Brain microvascular endothelial cell (primary cell): ENCODE data around the gene MOB3A.

Experiments
- DNase-seq: peaks from one replicate; pipeline ENCODE4 v3.0.0-alpha.2; 2020
- H3K27ac ChIP-seq: fragments of 250-450 bp; sonication (Bioruptor Pico); 2 replicates; pipeline ENCODE4 v1.5.1; 2020; ENCODE audit warnings: mild to moderate bottlenecking, moderate library complexity
- H3K27me3 ChIP-seq: fragments of 250-450 bp; sonication (Bioruptor Pico); replicated peaks from 2 replicates; pipeline ENCODE4 v1.5.1; 2020; ENCODE audit warnings: mild to moderate bottlenecking
- H3K36me3 ChIP-seq: fragments of 250-450 bp; sonication (Bioruptor Pico); replicated peaks from 2 replicates; pipeline ENCODE4 v1.5.1; 2020; ENCODE audit warnings: mild to moderate bottlenecking
- H3K4me3 ChIP-seq: 2 replicates; pipeline ENCODE4 v1.5.1; 2011; ENCODE audit warnings: low read depth, mild to moderate bottlenecking, control low read depth, low read length, moderate library complexity
- CTCF ChIP-seq: IDR thresholded peaks from 2 replicates; pipeline ENCODE4 v1.5.1; 2011; ENCODE audit warnings: low read depth, mild to moderate bottlenecking, moderate library complexity, low read length, control low read depth, inconsistent platforms; ENCODE audit errors: missing control alignments
- in situ Hi-C: cut with HindIII; loops from 2 replicates; pipeline ENCODE4 v1.10.0; 2017; ENCODE audit warnings: low sequenced_read_pairs, low pct_ligation_motif_present

Gene MOB3A

GRCh38 chr19:2081873-2082810, 14.0 kb downstream of the MOB3A start:
- H3K27ac ChIP-seq, result no peak overlapping the region
- in situ Hi-C loops, result no loop called here
- H3K4me3 ChIP-seq, result no peak overlapping the region
- no peaks in the 10 kb centered on the region for H3K27me3 ChIP-seq
- no peak for TF ChIP-seq CTCF
- DNase-seq, result no peak
- H3K36me3 ChIP-seq, result peaks cover 35% of the 10 kb centered on the region

DNA sequence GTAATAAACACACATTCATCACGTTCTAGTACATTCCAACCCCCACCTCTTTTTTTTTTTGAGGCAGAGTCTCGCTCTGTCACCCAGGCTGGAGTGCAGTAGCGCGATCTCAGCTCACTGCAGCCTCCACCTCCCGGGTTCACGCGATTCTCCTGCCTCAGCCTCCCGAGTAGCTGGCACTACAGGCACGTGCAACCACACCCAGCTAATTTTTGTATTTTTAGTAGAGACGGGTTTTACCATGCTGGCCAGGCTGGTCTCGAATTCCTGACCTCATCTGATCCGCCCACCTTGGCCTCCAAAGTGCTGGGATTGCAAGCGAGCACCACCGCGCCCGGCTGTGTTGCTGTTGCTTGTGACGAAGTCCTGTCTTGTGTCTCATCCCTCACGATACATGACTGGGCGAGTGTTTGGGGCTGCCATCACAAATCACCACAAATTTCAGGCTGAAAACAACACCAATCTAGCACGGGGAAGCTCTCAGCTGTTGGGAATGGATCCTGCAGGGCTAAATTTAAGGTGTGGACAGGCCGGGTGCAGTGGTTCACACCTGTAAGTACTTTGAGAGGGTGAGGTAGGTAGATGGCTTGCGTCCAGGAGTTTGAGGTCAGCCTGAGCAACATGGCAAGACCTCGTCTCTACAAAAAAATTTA, 15.7 kb downstream of the MOB3A start:
- Histone ChIP-seq H3K27ac (no peak overlapping the region), H3K36me3 (peaks cover 48% of the 10 kb centered on the region), H3K4me3 (no peak overlapping the region), H3K27me3 (no peaks in the 10 kb centered on the region)
- TF ChIP-seq CTCF, result no peak
- in situ Hi-C loops, result no loop called here
- no peak for DNase-seq

DNA sequence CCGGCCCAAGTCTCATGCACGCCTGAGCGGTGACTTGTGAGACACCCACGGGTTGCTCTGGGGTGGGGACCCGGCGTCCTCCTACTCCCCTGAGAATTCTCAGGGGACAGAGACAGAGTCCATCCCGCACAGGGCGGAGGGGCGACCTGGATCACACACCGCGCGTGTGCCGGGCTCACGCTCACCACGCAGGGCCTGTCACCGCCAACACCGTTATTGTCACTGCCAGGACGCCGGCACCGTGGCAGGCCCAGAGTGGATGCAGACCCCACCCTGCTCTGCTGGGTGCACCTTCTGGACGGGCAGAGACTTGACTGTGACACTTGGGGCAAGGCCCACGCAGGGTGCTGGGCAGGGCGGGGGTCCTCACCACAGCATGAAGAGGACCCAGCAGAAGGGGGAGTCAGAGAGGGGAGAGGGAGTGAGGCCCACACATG, 16.2 kb downstream of the MOB3A start:
- Histone ChIP-seq H3K27ac (no peak overlapping the region), H3K27me3 (no peaks in the 10 kb centered on the region), H3K4me3 (no peak overlapping the region), H3K36me3 (peaks cover 53% of the 10 kb centered on the region)
- in situ Hi-C loops, result no loop called here
- no peak for DNase-seq
- TF ChIP-seq CTCF, result no peak

DNA sequence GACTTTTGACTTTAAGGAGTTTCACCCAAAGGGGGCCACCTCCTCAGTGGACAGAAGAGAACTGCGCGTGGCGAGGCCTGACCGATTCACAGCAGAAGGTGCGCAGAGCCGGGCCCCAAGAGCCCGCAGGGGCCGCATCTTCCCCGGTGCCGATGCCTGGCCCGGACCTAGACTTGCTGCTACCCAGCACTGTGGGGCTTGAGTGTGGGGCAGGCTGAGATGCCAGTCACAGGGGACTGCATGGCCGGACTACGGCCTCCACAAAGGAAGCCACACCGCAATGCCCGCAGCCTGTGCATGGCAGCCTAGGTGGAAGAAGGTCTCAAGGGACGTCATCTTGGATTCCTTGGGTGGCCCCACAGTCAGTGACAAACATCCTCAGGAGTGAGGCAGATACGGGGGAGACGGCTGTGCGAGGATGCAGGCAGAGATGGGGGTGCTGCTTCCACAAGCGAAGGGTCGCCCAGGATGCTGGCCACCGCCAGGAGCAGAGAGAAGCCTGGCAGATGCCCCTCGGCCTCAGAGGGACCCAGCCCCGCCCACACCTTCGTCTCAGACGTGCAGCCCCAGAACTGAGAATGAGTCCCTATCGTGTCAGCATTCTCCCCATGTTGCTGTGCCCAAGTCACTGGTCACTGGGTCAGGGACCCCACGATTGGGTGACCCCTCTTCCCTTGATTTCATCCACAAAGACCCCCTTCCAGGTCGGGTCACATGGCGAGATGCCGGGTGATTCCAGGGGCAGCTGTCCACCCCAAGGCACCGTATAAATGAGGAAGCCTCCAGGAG, 16.9 kb downstream of the MOB3A start:
- no peak for TF ChIP-seq CTCF
- Histone ChIP-seq H3K4me3 (no peak overlapping the region), H3K36me3 (peaks cover 54% of the 10 kb centered on the region), H3K27ac (no peak overlapping the region), H3K27me3 (no peaks in the 10 kb centered on the region)
- in situ Hi-C loops, result no loop called here
- no peak for DNase-seq

DNA sequence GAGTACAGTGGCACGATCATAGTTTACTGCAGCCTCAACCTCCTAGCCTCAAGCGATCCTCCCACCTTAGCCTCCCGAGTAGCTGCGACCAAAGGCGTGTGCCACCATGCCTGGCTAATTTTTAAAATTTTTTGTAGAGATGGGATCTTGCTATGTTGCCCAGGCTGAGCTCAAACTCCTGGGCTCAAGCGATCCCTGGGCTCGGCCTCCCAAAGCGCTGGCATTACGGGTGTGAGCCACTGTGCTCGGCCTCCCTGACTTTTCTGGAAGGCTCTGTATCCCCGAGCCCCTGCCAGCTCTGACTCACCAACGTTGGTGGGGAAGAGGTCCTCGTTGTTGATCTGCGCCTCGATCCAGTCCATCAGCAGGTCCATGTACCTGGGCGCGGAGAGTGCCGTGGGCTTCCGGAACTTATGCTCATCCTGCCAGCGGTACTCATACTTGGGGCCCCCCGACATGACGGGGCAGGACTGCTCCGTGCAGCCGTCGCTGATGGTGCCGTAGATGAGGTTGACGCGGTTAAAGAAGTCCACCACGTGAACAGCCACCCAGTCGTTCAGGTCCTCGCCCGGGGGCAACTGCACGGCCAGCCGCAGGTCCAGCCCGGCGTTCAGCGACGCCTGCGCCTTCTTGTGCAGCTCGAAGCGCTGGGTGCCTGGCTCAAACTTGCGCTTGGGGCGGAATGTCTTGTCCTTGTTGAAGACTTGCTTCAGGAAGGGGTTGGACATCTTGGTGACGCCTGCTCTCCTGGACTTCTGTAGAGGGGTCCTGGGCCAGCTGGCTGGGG, 18.1 kb downstream of the MOB3A start:
- Histone ChIP-seq H3K4me3 (no peak overlapping the region), H3K27ac (no peak overlapping the region), H3K36me3 (peaks cover 52% of the 10 kb centered on the region), H3K27me3 (no peaks in the 10 kb centered on the region)
- no peak for DNase-seq
- no peak for TF ChIP-seq CTCF
- in situ Hi-C loops, result no loop called here
